SIG-M5 treated with dmso at 0.1 percent for 504 hours (cell line): ENCODE results near the gene C1QTNF8.

ENCODE experiments used
- DNase-seq: peaks from one replicate; lab custom pipeline; 2025; ENCODE audit not compliant: unreplicated experiment; lab: John Stamatoyannopoulos, UW

The C1QTNF8 gene

DNA sequence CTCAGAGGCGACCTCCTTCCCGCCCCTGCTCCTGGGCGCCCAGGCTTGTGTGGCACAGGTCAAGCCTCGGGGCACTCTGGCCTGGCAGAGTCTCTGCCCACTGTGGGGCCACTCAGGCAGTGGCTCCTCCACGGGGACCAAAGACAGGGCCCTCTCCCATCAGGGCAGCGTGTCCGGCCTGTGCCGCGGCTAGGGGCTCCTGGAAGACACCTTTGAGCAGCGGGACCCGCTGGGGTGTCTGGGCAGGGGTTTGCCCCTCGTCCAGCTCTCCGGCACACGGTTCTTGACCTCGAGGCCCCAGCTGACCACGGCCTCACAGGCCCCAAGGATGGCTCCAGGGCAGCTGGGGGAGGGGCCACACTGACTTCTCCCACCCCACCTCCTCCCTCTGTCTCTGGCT is 48.2 kb downstream of the C1QTNF8 start:
- no peak for DNase-seq

DNA sequence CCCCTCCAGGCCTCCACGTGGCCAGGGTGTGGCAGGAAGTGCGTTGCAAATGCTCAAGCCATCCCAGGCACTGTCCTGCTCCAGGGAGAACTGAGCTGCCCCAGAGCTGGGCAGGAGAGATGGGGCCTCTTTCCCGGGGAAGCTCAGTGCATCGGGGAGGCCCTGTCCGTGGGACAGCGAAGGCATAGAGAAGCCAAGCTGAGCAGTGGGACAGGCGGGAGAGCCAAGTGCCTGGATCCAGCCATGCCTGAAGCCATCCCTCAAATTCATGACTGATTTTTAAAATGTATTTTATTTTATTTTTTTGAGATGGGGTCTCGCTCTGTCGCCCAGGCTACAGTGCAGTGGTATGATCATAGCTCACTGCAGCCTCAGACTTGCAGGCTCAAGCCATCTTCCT is 48.9 kb downstream of the C1QTNF8 start:
- no peak for DNase-seq

DNA sequence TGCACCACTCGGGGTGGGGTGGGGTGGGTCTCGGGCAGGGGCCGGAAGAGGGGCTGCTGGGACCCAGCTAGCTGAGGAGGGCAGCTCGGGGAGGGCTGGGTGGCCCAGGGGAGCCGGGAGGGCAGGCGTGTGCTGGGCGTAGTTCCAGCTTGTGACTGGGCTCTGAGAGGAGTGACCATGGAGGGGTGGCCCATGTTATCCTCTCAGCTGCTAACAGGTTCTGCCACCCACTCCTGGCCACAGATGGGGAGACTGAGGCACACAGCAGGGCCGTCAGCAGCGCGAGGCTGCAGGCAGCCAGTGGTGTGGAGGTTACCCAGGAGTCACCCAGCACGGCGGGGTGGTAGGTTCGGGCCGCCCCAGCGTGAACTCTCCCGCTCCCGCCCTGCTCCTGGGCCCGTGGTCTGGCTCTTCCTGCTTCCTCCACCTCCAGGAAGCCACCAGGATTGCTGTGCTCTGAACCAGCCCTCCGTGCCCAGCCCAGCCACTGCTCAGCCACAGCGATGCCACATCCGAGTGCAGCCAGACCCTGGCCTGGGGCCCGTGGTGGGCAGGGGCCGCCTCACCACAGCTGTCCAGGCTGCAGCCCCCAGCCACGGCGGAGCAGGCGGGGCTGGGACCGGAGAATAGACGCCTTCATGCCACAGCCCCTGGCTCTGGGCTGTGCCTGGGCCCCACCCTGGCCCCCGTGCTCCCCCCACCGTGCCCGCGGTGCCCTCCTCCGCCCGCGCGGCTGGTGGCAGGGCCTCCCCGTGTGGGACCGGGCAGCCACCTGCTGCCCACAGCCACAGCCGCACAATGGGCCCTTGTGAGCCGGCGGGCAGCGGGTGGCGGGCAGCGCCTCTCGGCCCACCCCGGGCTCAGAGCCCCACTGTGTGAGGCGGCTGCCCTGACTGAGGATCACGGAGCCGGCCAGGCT is 49.8 kb downstream of the C1QTNF8 start:
- DNase-seq, result no peak

DNA sequence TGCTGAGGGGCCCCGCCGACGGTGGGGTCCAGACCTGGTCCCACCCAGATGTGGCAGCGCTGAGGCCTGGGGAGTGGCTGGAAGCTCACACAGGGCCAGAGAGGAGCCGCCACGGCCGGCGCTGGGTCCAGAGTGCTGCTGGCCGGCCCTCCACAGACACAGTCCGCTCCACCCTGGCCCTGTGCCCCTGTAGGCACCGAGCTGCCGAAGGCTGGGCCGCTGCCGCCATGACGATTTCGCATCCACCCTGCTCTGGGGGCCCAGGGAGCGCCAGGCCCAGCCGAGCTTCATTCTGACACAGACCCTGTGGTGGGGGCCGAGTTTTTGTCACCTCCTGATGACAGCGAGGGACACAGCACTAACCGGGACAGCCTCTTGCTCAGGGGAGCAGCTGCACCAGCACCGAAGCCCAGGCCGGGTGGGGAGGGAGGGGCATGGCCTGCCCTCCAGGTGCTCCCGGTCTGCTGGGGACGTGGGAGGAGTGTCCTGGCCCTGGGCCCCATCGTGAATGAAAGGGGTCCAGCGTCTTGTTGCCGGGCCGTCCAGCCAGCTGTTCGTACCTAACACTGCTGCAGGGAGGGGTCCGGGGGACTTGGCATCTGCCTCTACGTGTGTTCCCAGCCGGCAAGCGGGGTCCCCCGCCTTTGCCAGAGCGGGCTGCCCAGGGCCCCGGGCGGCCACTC is 50.6 kb downstream of the C1QTNF8 start:
- DNase-seq, result no peak

DNA sequence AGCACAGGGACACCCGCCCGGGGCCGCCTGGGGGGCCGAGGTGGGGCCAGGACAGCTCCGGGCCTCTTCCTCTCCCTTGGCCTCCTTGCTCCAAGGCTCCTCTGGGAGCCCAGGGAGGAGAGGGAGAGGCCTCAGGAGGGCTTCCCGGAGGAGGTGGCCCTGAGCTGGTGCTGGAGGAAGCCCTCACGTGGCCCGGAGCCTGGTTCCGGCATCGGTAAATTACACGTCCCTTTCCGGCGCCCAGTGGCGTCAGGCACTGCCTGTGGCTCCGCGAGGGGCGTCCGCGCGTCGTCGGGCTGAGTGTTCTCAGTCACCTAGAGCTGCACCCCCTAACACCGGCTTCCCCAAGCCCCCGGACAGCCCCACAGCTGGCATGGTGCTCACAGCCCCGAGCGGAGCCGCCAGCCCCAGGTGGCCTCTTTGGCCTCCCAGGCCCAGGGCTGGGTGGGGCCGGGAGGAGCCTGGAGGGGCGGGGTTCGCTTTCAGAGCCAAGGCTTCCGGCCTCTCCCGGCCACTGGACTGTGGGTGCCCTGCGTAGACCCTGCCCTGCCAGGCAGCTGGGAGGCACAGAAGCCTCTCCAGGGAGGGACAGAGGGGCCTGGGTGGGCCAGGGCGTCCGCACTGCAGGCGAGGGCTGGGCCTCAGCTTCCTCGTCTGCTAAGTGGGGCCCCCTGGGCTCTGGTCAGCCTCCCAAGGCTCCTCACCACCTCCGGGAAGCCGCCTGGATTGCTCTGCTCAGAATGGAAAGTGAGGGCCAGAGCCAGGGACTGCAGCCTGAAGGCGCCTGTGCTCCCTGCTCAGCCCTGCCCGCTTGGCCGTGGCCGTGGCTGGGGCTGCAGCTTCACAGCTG is 51.4 kb downstream of the C1QTNF8 start:
- DNase-seq, result no peak

DNA sequence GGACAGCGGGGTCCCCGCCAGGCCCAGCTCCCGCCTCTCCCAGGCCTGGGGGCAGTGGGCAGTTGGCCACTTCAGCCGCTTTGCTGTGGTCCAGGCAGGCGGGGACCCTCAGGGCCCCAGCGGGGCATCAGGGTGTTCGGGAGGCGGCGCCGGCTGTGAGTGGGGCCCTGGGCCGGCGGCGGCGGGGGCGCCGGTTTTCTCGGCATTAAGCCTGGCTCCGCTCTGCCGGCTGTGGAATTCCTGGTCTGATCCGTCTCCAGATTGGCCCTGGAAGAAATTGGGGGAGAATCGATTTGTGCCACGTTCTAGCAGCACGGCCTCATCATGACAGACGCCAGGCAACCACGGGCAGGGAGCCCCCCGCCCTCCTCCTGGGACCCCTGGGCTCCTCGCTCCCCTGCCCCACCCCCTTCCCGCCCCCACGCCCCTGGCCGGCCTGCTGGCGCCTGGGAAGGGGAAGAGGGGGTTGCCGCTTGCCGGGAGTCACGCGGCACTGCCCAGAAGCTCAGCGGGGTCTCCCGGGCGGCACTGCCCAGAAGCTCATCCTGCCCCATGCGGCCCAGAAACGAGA is 52.1 kb downstream of the C1QTNF8 start:
- DNase-seq, result no peak

DNA sequence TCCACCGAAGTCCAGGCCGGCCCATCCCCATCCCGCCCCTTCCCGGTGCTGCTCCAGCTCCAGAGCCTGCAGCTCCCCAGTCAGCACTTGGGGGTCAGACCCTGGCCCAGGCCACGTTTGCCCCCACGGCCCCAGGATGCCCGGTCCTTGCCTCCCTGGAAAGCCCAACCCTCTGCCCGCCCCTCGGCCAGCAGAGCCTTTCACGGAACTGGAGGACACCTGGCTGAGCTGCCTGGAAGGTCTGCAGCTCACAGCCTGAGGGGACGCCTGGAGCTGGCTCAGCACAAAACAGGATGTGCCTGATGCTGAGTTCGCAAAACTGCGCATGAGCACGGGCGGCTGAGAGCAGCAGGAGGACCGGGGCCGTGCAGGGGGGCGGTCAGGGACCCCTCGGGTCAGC is 53.2 kb downstream of the C1QTNF8 start:
- DNase-seq, result no peak

DNA sequence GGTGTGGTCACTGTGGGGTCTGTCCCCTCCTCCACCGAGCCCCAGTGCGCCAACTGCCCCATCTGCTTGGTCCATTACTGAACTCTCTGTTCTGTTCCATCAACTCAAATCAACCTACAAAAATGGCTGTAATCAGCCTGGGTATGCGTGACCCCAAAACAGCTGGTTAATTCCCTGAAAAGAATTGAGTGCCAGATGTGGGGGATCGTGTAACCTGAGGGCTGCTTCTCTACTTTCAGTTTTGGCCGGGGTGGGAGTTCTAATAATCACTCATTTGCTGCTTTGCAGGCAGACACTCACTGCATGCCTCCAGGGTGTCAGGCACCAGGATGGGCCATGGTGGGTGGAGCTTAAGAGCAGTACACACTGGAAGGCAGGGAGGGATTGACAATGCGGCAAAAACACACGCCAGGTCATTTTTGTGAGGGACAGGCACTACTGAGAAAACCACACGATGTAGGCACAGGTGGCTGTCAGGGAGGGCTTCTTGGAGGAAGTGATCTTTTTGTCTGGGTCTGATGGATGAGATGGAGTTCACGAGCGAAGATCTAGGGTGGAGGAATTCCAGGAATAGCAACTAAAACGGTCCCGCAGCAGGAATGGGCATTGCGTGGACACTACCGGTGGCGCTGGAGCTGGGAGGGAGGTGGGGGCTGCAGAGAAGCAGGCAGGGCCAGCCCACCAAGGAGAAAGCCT is 53.8 kb downstream of the C1QTNF8 start:
- DNase-seq, result no peak

DNA sequence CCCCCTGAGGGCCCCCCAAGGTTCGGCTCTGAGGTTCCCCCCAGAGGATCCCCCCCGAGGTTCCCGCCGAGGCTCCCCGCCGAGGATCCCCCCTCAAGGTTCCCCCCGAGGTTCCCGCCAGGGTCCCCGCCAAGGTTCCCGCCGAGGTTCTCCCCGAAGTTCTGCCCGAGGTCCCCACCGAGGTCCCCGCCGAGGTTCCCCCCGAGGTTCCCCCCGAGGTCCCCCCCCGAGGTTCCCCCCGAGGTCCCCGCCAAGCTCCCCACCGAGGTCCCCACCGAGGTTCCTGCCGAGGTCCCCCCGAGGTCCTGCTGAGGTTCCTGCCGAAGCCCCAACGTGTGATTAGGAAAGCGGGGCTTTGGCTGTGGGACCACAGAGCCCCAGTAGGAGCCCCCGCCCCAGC is 55.7 kb downstream of the C1QTNF8 start:
- no peak for DNase-seq

DNA sequence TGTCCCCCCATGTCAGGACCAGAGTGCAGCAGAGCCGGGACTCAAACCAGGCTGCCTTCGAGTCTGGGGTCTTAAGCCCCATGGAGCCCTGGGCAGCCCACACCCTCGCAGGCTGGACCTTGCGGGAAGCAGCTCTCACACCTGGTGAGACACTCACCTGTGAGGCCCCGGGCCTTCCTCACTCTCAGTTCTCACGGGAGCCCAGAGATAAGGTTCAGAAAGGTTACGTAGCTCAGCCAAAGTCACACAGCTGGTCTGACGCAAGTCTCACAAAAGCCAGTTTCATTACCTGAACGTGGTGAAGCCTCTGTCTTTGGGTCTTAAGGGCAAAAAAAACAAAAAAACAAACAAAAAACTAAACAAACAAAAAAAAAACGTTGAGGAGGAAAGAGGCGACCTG is 56.3 kb downstream of the C1QTNF8 start:
- no peak for DNase-seq

DNA sequence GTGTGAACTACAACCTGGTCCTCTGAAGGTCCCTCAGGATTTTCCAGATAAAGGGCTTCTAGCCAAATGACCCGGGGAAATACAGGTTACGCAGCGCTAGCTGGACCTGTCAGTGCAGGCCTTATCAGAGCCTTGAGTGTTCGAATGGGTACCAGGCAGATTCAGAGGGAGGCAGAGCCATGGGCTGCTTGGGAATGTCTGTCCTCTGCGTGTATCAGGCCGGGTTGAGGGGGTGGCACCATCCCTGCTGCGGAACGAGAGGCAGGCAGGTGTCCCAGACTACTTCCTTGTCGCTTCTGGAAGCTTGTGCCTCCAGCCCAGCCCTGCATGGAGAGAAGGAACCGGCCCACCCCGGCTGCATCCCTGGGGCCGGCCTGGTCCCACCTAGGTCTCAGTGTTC is 57.1 kb downstream of the C1QTNF8 start:
- no peak for DNase-seq
